Keratinocyte (primary cell): ENCODE data around the gene TELO2. TPM values are rescaled to one million over a fixed set of nuclear protein-coding genes. Genes with fewer than 3 reads are reported as not detected.

ENCODE experiments used
- DNase-seq: peaks from one replicate; pipeline ENCODE4 v3.0.0-alpha.2; 2011; ENCODE audit warnings: low read depth, missing footprints, low spot score
- FAIRE-seq: peaks from 2 replicates; lab custom pipeline; 2011; peaks lifted over from hg19 to GRCh38; lab: Jason Lieb, UNC
- H2AFZ ChIP-seq: 2 replicates; pipeline ENCODE4 v1.6.0; 2012; ENCODE audit warnings: low read length, control low read depth, inconsistent platforms; ENCODE audit not compliant: control insufficient read depth
- H3K27ac ChIP-seq: 2 replicates; pipeline ENCODE4 v1.5.1; 2011; ENCODE audit warnings: low read length; ENCODE audit not compliant: control insufficient read depth, insufficient read depth
- H3K27me3 ChIP-seq: 3 replicates; pipeline ENCODE4 v1.6.0; 2011; ENCODE audit warnings: low read length; ENCODE audit not compliant: control insufficient read depth, insufficient read depth; ENCODE audit errors: extremely low read depth
- H3K36me3 ChIP-seq, 2 experiments: 2 replicates in 1 of 2; 3 replicates in 1 of 2; pipeline ENCODE4 v1.5.1; 2011; ENCODE audit warnings: low read length in 2 of 2, mild to moderate bottlenecking in 1 of 2; ENCODE audit not compliant: control insufficient read depth in 2 of 2, insufficient read depth in 2 of 2; ENCODE audit errors: extremely low read depth in 1 of 2
- H3K4me1 ChIP-seq: 3 replicates; pipeline ENCODE4 v1.5.1; 2011; ENCODE audit warnings: low read length; ENCODE audit not compliant: control insufficient read depth, insufficient read depth; ENCODE audit errors: extremely low read depth
- H3K4me2 ChIP-seq: 3 replicates; pipeline ENCODE4 v1.6.0; 2011; ENCODE audit warnings: low read depth, low read length; ENCODE audit not compliant: control insufficient read depth, insufficient read depth; ENCODE audit errors: extremely low read depth
- H3K4me3 ChIP-seq, 3 experiments: fragments of 200-600 bp in 1 of 3; sonication (generic) in 1 of 3; 2 replicates in 2 of 3; 3 replicates in 1 of 3; pipeline ENCODE4 v1.5.1; 2011 to 2016; ENCODE audit warnings: low read length in 3 of 3, mild to moderate bottlenecking in 3 of 3, control low read depth in 2 of 3, inconsistent platforms in 1 of 3, low read depth in 1 of 3, mixed read lengths in 1 of 3, mixed run types in 1 of 3, moderate library complexity in 1 of 3; ENCODE audit not compliant: control insufficient read depth in 2 of 3, insufficient read depth in 2 of 3; ENCODE audit errors: extremely low read depth in 1 of 3
- H3K79me2 ChIP-seq: 2 replicates; pipeline ENCODE4 v1.6.0; 2012; ENCODE audit warnings: low read length; ENCODE audit not compliant: control insufficient read depth, insufficient read depth
- H3K9ac ChIP-seq: 3 replicates; pipeline ENCODE4 v1.6.0; 2011; ENCODE audit warnings: low read length; ENCODE audit not compliant: control insufficient read depth, insufficient read depth; ENCODE audit errors: extremely low read depth
- H3K9me1 ChIP-seq: 3 replicates; pipeline ENCODE4 v1.6.0; 2011; ENCODE audit warnings: low read length; ENCODE audit not compliant: control insufficient read depth, insufficient read depth; ENCODE audit errors: extremely low read depth
- H3K9me3 ChIP-seq: 2 replicates; pipeline ENCODE4 v1.5.1; 2012; ENCODE audit warnings: low read depth, low read length; ENCODE audit not compliant: control insufficient read depth
- H4K20me1 ChIP-seq: 3 replicates; pipeline ENCODE4 v1.6.0; 2011; ENCODE audit warnings: low read length; ENCODE audit not compliant: control insufficient read depth, insufficient read depth; ENCODE audit errors: extremely low read depth
- EZH2 ChIP-seq: IDR thresholded peaks from one replicate; pipeline ENCODE4 v1.6.1; 2012; ENCODE audit warnings: inconsistent platforms, mild to moderate bottlenecking, low read length, moderate library complexity
- dilution Hi-C: fragments of 300-500 bp; cut with MboI; formaldehyde crosslinking; loops from one replicate; pipeline ENCODE4 v1.7.0; 2020; ENCODE audit warnings: low sequenced_read_pairs; ENCODE audit not compliant: extremely low pct_ligation_motif_present
- polyA plus RNA-seq, 5 experiments: library from polyadenylated mRNA; depleted of rRNA in 3 of 5; stranded (reverse) in 3 of 5; stranded (forward) in 1 of 5; unstranded in 1 of 5; fragments of >200 nt; gene quantifications; 1 replicate in 1 of 5; 2 replicates in 3 of 5; 3 replicates in 1 of 5; pipeline versions ENCODE4 v1.2.1 to v1.2.3, GENCODE V29; 2011 to 2012; ENCODE audit warnings: missing spikeins in 2 of 5, low read depth in 1 of 5, low replicate concordance in 1 of 5
- TF ChIP-seq, protein P1 (sequence below), 3 experiments: IDR thresholded peaks in 1 of 3; conservative IDR thresholded peaks in 1 of 3; optimal IDR thresholded peaks in 1 of 3; 2 replicates in 2 of 3; 3 replicates in 1 of 3; pipeline versions ENCODE3 to v1.5.1; 2011; ENCODE audit warnings: low read length in 3 of 3, mild to moderate bottlenecking in 3 of 3, moderate library complexity in 2 of 3, control low read depth in 1 of 3, inconsistent platforms in 1 of 3; ENCODE audit not compliant: insufficient read depth in 2 of 3; ENCODE audit errors: extremely low read depth in 1 of 3

The TELO2 gene
- polyA plus RNA-seq, 1 donor (not counting 4 experiments of a cell fraction or from before 2014, with no cell fraction given): 7.9 TPM

DNA sequence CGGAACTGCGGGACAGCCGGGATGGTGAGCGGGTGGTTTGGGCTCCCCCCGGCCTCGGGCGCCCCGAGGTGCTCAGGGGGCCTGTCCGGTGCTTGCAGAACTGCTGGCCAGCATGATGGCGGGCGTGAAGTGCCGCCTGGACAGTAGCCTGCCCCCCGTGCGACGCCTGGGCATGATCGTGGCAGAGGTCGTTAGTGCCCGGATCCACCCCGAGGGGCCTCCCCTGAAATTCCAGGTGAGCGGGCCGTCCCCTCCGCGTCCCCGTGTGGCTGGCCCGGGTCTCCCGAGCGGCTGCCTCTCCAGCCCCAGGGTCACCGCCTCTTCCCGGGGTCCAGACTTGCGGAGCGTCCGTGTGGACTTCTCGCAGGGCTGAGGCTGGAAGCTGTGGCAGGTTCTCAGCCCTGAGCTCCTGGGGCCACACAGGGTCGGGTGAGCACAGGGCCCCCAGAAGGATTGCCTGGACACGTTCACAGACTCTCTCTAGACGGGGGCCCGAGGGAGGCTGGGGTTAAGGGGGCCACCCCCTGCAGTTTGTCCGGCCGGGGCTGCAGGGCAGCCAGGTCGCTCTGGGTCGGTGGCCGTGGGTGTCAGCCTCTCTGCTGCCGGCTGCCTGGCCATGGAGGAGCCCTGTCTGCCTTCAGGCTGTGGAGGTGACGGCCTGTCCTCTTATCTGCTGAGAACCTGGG lies 7.4 kb downstream of the TELO2 start:
- Histone ChIP-seq H3K27ac (no peak overlapping the region), H3K4me3 (no peak overlapping the region), H4K20me1 (no peaks in the 10 kb centered on the region), H3K79me2 (peaks cover 11% of the 10 kb centered on the region), H3K9me1 (no peaks in the 10 kb centered on the region), H3K36me3 (peaks cover 9 to 13% of the 10 kb centered on the region in 2 experiments), H2AFZ (no peak overlapping the region), H3K9me3 (no peaks in the 10 kb centered on the region), H3K4me1 (no peaks in the 10 kb centered on the region), H3K27me3 (no peaks in the 10 kb centered on the region), H3K9ac (no peak overlapping the region), H3K4me2 (no peak overlapping the region)
- FAIRE-seq (no peak), DNase-seq (no peak)
- dilution Hi-C loops: no loop called here
- TF ChIP-seq, protein P1, sequence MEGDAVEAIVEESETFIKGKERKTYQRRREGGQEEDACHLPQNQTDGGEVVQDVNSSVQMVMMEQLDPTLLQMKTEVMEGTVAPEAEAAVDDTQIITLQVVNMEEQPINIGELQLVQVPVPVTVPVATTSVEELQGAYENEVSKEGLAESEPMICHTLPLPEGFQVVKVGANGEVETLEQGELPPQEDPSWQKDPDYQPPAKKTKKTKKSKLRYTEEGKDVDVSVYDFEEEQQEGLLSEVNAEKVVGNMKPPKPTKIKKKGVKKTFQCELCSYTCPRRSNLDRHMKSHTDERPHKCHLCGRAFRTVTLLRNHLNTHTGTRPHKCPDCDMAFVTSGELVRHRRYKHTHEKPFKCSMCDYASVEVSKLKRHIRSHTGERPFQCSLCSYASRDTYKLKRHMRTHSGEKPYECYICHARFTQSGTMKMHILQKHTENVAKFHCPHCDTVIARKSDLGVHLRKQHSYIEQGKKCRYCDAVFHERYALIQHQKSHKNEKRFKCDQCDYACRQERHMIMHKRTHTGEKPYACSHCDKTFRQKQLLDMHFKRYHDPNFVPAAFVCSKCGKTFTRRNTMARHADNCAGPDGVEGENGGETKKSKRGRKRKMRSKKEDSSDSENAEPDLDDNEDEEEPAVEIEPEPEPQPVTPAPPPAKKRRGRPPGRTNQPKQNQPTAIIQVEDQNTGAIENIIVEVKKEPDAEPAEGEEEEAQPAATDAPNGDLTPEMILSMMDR (optimal IDR thresholded peaks at IDR 0.05 in 1 of 3, IDR thresholded peaks at IDR 0.05 in 1 of 3, conservative IDR thresholded peaks at IDR 0.05 in 1 of 3; ENCODE audit: extremely low read depth in 1 of 3, insufficient read depth in 2 of 3, low read length in 3 of 3): no peak
- TF ChIP-seq EZH2: no peak

- Histone ChIP-seq H3K9me1 (no peaks in the 10 kb centered on the region), H2AFZ (no peak overlapping the region), H3K27me3 (no peaks in the 10 kb centered on the region), H3K36me3 (peaks cover 7 to 13% of the 10 kb centered on the region in 2 experiments), H3K4me2 (no peak overlapping the region), H3K27ac (no peak overlapping the region), H3K79me2 (peaks cover 6% of the 10 kb centered on the region), H4K20me1 (no peaks in the 10 kb centered on the region), H3K4me3 (no peak overlapping the region), H3K9me3 (no peaks in the 10 kb centered on the region), H3K9ac (no peak overlapping the region), H3K4me1 (no peaks in the 10 kb centered on the region)
- TF ChIP-seq, protein P1 (optimal IDR thresholded peaks at IDR 0.05 in 1 of 3, IDR thresholded peaks at IDR 0.05 in 1 of 3, conservative IDR thresholded peaks at IDR 0.05 in 1 of 3; ENCODE audit: extremely low read depth in 1 of 3, insufficient read depth in 2 of 3, low read length in 3 of 3): no peak
- no peak for TF ChIP-seq EZH2
- DNase-seq: no peak
- dilution Hi-C loops: no loop called here
- FAIRE-seq: no peak
These were observed 8.5 kb downstream of the TELO2 start for GRCh38 chr16:1501630-1502029.
